ENCODE measurements around the gene ARNT2. TPM values are rescaled to one million over a fixed set of nuclear protein-coding genes. Genes with fewer than 3 reads are reported as not detected.

The ARNT2 gene
- total and polyA plus RNA-seq, 2 experiments from 2014 or later = 4.6 to 11.6 TPM

DNA sequence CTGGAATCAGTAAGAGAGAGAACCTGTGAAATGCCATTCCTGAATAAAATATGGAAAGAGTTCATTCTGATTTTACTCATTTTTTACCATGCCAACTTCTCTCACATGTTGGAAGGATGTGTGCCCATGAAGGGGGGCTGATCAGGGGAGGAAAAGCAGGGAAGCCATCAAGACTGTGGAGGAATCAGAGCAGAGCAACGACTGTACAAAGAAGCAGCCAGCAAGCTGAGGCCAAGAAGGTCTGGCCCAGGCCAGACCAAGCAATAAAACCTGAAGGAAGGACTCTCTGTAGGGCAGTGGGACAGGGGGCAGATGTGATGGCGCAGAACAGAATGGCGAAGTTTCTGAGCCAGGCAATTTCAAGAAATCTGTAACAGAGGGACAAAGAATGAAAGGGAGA lies 24.0 kb upstream of the ARNT2 start:
- Mint-ChIP-seq H3K9me3 (no peaks in the 10 kb centered on the region), H3K27ac (no peak overlapping the region), H3K4me1 (no peaks in the 10 kb centered on the region), H3K36me3 (ENCODE audit: low read depth) (no peaks in the 10 kb centered on the region), H3K4me3 (no peak overlapping the region), H3K27me3 (ENCODE audit: insufficient read depth, low read depth, poor library complexity) (no peaks in the 10 kb centered on the region)
- Histone ChIP-seq H3K4me3 (no peak overlapping the region), H3K36me3 (ENCODE audit: insufficient read depth) (no peaks in the 10 kb centered on the region), H3K79me2 (replicated peaks; ENCODE audit: insufficient read depth) (no peaks in the 10 kb centered on the region), H4K20me1 (replicated peaks; ENCODE audit: insufficient read depth) (0 out of 2 replicates have a peak, but pooled peaks cover 2% of the 10 kb centered on the region), H3F3A (replicated peaks; ENCODE audit: low read depth) (no peaks in the 10 kb centered on the region), H3K9me2 (ENCODE audit: insufficient read depth) (no peaks in the 10 kb centered on the region), H3K27ac (ENCODE audit: low read depth) (no peak overlapping the region), H3K27me3 (ENCODE audit: insufficient read depth) (no peaks in the 10 kb centered on the region), H3K4me2 (no peak overlapping the region), H3K4me1 (ENCODE audit: insufficient read depth) (no peaks in the 10 kb centered on the region), H2AFZ (no peak overlapping the region)
- no peak for ATAC-seq
- no peak for DNase-seq (ENCODE audit: low spot score)
- TF ChIP-seq EZH2phosphoT487 (IDR thresholded peaks at IDR 0.05; ENCODE audit: unreplicated experiment) = no peak

DNA sequence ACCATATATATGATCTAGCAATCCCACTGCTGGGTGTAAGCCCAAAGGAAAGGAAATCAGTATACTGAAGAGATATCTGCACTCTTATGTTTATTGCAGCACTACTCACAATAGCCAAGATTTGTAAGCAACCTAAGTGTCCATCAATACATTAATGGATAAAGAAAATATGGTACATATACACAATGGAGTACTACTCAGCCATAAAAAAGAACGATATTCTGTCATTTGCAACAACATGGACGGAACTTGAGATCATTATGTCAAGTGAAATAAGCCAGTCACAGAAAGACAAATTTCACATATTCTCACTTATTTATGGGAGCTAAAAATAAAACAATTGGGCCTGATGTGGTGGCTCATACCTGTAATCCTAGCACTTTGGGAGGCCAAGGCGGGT lies 21.9 kb upstream of the ARNT2 start:
- DNase-seq (ENCODE audit: low spot score) (no peak), ATAC-seq (no peak)
- H3K79me2 ChIP-seq (replicated peaks; ENCODE audit: insufficient read depth) = no peaks in the 10 kb centered on the region
- no peak overlapping the region for H3K4me2 ChIP-seq
- H4K20me1 ChIP-seq (replicated peaks; ENCODE audit: insufficient read depth) = no peaks in the 10 kb centered on the region
- no peaks in the 10 kb centered on the region for H3F3A ChIP-seq (replicated peaks; ENCODE audit: low read depth)
- no peaks in the 10 kb centered on the region for H3K9me3 Mint-ChIP-seq
- no peak overlapping the region for H3K4me3 Mint-ChIP-seq
- peaks cover 15% of the 10 kb centered on the region for H3K4me1 Mint-ChIP-seq
- H3K27ac ChIP-seq (ENCODE audit: low read depth) = no peak overlapping the region
- H3K36me3 ChIP-seq (ENCODE audit: insufficient read depth) = no peaks in the 10 kb centered on the region
- no peak overlapping the region for H3K27ac Mint-ChIP-seq
- H3K27me3 ChIP-seq (ENCODE audit: insufficient read depth) = no peaks in the 10 kb centered on the region
- H3K4me3 ChIP-seq = no peak overlapping the region
- H3K9me2 ChIP-seq (ENCODE audit: insufficient read depth) = no peaks in the 10 kb centered on the region; the same call in 1 of the 2 replicates
- H2AFZ ChIP-seq = no peak overlapping the region
- no peaks in the 10 kb centered on the region for H3K27me3 Mint-ChIP-seq (ENCODE audit: insufficient read depth, low read depth, poor library complexity)
- no peaks in the 10 kb centered on the region for H3K36me3 Mint-ChIP-seq (ENCODE audit: low read depth)
- peaks cover 13% of the 10 kb centered on the region; the same call in 1 of the 2 replicates for H3K4me1 ChIP-seq (ENCODE audit: insufficient read depth)
- TF ChIP-seq, protein P1, sequence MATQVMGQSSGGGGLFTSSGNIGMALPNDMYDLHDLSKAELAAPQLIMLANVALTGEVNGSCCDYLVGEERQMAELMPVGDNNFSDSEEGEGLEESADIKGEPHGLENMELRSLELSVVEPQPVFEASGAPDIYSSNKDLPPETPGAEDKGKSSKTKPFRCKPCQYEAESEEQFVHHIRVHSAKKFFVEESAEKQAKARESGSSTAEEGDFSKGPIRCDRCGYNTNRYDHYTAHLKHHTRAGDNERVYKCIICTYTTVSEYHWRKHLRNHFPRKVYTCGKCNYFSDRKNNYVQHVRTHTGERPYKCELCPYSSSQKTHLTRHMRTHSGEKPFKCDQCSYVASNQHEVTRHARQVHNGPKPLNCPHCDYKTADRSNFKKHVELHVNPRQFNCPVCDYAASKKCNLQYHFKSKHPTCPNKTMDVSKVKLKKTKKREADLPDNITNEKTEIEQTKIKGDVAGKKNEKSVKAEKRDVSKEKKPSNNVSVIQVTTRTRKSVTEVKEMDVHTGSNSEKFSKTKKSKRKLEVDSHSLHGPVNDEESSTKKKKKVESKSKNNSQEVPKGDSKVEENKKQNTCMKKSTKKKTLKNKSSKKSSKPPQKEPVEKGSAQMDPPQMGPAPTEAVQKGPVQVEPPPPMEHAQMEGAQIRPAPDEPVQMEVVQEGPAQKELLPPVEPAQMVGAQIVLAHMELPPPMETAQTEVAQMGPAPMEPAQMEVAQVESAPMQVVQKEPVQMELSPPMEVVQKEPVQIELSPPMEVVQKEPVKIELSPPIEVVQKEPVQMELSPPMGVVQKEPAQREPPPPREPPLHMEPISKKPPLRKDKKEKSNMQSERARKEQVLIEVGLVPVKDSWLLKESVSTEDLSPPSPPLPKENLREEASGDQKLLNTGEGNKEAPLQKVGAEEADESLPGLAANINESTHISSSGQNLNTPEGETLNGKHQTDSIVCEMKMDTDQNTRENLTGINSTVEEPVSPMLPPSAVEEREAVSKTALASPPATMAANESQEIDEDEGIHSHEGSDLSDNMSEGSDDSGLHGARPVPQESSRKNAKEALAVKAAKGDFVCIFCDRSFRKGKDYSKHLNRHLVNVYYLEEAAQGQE (IDR thresholded peaks at IDR 0.05; ENCODE audit: unreplicated experiment) = no peak
- no peak for TF ChIP-seq EZH2 (IDR thresholded peaks at IDR 0.05; ENCODE audit: low read depth, unreplicated experiment)
- TF ChIP-seq, protein P2, sequence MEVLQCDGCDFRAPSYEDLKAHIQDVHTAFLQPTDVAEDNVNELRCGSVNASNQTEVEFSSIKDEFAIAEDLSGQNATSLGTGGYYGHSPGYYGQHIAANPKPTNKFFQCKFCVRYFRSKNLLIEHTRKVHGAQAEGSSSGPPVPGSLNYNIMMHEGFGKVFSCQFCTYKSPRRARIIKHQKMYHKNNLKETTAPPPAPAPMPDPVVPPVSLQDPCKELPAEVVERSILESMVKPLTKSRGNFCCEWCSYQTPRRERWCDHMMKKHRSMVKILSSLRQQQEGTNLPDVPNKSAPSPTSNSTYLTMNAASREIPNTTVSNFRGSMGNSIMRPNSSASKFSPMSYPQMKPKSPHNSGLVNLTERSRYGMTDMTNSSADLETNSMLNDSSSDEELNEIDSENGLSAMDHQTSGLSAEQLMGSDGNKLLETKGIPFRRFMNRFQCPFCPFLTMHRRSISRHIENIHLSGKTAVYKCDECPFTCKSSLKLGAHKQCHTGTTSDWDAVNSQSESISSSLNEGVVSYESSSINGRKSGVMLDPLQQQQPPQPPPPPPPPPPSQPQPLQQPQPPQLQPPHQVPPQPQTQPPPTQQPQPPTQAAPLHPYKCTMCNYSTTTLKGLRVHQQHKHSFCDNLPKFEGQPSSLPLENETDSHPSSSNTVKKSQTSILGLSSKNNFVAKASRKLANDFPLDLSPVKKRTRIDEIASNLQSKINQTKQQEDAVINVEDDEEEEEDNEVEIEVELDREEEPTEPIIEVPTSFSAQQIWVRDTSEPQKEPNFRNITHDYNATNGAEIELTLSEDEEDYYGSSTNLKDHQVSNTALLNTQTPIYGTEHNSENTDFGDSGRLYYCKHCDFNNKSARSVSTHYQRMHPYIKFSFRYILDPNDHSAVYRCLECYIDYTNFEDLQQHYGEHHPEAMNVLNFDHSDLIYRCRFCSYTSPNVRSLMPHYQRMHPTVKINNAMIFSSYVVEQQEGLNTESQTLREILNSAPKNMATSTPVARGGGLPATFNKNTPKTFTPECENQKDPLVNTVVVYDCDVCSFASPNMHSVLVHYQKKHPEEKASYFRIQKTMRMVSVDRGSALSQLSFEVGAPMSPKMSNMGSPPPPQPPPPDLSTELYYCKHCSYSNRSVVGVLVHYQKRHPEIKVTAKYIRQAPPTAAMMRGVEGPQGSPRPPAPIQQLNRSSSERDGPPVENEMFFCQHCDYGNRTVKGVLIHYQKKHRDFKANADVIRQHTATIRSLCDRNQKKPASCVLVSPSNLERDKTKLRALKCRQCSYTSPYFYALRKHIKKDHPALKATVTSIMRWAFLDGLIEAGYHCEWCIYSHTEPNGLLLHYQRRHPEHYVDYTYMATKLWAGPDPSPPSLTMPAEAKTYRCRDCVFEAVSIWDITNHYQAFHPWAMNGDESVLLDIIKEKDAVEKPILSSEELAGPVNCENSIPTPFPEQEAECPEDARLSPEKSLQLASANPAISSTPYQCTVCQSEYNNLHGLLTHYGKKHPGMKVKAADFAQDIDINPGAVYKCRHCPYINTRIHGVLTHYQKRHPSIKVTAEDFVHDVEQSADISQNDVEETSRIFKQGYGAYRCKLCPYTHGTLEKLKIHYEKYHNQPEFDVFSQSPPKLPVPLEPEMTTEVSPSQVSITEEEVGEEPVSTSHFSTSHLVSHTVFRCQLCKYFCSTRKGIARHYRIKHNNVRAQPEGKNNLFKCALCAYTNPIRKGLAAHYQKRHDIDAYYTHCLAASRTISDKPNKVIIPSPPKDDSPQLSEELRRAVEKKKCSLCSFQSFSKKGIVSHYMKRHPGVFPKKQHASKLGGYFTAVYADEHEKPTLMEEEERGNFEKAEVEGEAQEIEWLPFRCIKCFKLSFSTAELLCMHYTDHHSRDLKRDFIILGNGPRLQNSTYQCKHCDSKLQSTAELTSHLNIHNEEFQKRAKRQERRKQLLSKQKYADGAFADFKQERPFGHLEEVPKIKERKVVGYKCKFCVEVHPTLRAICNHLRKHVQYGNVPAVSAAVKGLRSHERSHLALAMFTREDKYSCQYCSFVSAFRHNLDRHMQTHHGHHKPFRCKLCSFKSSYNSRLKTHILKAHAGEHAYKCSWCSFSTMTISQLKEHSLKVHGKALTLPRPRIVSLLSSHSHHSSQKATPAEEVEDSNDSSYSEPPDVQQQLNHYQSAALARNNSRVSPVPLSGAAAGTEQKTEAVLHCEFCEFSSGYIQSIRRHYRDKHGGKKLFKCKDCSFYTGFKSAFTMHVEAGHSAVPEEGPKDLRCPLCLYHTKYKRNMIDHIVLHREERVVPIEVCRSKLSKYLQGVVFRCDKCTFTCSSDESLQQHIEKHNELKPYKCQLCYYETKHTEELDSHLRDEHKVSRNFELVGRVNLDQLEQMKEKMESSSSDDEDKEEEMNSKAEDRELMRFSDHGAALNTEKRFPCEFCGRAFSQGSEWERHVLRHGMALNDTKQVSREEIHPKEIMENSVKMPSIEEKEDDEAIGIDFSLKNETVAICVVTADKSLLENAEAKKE (CRISPR knock-in tag; IDR thresholded peaks at IDR 0.05) = no peak
- TF ChIP-seq, protein P3, sequence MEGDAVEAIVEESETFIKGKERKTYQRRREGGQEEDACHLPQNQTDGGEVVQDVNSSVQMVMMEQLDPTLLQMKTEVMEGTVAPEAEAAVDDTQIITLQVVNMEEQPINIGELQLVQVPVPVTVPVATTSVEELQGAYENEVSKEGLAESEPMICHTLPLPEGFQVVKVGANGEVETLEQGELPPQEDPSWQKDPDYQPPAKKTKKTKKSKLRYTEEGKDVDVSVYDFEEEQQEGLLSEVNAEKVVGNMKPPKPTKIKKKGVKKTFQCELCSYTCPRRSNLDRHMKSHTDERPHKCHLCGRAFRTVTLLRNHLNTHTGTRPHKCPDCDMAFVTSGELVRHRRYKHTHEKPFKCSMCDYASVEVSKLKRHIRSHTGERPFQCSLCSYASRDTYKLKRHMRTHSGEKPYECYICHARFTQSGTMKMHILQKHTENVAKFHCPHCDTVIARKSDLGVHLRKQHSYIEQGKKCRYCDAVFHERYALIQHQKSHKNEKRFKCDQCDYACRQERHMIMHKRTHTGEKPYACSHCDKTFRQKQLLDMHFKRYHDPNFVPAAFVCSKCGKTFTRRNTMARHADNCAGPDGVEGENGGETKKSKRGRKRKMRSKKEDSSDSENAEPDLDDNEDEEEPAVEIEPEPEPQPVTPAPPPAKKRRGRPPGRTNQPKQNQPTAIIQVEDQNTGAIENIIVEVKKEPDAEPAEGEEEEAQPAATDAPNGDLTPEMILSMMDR (conservative IDR thresholded peaks at IDR 0.05; ENCODE audit: low read depth in 2 of 2) = no peak
- no peak for TF ChIP-seq NANOG (IDR thresholded peaks at IDR 0.05; ENCODE audit: borderline replicate concordance)
- no peak for TF ChIP-seq STAT1 (IDR thresholded peaks at IDR 0.05; ENCODE audit: unreplicated experiment)
- TF ChIP-seq JUNB (IDR thresholded peaks at IDR 0.05; ENCODE audit: unreplicated experiment) = no peak
- no peak for TF ChIP-seq POLR2AphosphoS5 (IDR thresholded peaks at IDR 0.05; ENCODE audit: low read depth)
- TF ChIP-seq ZNF331 (CRISPR knock-in tag; IDR thresholded peaks at IDR 0.05; ENCODE audit: low read depth) = no peak
- TF ChIP-seq EZH2phosphoT487 (IDR thresholded peaks at IDR 0.05; ENCODE audit: unreplicated experiment) = no peak
